Brain pericyte (primary cell): Measurements from ENCODE around the gene RPP25.
"Not testable (repeated sequence)": the region's sequence is repeated elsewhere in the genome, so short reads cannot be mapped to it uniquely, and the experiment has no call there.

Experiments used
- DNase-seq: peaks from one replicate; pipeline ENCODE4 v3.0.0-alpha.2; 2012; ENCODE audit warnings: low read depth, low spot score

RPP25 gene

DNA sequence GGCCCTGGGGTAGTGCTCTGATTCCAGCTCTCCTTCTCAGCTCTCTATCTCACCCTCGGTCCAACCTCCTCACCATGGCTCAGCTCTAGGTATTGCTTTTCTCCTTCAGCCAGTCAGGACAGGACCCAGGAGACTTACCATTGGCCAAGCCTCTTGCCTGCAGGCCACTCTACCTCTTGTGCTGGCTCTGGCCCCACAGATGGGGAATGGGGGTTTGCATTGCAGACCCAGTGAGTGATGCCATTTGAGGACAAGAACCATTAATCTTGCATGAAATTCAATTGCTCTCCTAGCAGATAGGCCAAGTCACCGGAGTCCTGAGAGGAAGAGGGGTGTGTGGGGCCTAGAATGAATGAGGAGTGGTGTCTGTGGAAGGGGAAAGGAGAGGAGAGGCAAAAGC, 6.1 kb upstream of the RPP25 start:
- DNase-seq, result no peak

DNA sequence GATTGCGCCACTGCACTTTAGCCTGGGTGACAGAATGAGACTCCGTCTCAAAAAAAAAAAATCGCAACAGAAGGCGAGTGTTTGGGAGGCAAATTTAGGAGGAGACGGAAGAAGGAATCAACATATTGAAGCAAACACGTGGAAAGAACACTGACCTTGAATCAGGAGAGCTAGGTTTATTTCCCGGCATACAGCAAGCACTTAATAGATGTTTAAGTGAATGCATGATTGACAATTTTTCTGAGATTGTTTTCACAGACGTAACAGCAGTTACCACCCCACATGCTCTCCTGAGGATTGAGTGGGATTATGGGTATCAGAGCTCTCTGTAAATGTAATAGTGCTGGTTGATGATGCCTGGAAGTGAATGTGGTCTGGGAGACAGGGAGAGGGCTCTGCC, 5.6 kb upstream of the RPP25 start:
- DNase-seq, result no peak

DNA sequence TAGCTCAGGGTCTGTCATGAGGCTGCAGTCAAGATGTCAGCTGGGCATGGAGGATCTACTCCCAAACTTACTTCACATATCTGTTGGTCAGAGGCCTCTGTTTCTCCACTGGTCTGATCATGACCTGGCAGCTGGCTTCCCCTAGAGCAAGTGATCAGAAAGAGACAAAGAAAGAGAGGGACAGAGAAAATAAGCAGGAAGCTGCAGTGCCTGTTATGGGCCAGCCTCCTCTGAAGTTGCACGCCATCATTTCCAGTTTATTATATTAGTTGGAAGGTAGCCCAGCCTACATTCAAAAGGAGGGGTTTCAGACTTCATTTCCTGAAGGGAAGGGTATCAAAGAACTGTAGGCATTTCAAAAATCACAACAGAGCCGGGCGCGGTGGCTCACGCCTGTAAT, 5.0 kb upstream of the RPP25 start:
- no peak for DNase-seq

DNA sequence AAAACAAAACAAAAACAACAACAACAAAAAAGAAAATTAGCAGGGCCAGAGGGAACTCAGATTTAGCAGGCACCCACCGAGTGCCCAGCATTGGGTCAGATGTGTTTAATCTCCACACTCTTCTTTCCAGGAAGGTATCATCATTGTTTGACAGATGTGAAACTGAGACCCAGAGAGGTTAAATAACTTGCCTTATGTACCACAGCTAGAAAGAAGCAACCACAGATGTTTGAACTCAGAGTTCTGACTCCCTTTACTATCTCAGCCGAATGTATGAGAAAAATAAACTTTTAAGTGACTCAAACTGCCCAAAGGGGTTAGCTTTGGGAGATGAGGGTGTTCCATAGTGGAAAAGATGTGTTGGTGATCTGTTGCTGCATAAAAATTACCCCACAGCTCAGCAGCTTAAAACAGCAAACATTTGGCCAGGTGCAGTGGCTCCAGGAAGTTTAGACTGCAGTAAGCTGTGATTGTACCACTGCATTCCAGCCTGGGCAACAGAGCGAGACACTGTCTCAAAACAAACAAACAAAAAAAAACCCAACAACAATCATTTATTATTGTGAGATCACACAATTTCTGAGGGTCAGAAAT, 4.5 kb upstream of the RPP25 start:
- no peak for DNase-seq

DNA sequence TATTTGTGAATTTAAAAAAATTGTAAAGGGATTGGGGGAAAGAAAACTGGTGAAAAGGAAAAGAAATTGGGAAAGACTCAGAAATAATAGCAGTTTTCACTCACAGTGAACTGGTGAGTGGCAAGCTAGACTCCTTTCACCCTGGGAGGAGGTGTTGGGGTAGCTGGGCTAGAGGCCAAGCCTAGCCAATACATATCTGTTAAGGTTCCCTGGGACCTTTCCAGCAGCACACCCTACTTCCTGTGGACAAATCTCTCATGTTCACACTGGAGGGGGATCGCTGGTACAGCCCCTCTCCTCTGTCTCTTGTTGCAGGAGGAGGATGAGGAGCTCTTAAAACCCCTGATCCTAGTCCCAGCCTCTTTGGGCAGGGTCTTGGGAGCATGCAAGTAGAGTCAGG, 3.7 kb upstream of the RPP25 start:
- DNase-seq, result no peak

DNA sequence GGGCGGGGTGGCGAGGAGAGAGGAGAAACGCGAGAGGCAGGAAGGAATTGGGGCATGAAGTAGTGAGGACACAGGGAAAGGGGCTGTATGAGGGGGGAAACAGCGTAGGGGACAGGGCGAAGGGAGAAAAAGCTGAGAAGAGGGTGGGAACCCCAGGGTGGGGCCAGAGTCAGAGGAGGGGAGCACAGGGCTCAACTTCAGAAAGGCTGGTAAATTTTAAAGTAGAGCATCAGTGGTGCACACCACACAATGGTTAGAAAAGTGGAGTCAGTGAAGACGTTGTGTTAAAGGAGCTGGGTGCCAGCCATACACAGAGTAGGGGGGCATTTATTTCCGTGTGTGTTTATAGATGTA, 3.0 kb upstream of the RPP25 start:
- DNase-seq, result no peak

DNA sequence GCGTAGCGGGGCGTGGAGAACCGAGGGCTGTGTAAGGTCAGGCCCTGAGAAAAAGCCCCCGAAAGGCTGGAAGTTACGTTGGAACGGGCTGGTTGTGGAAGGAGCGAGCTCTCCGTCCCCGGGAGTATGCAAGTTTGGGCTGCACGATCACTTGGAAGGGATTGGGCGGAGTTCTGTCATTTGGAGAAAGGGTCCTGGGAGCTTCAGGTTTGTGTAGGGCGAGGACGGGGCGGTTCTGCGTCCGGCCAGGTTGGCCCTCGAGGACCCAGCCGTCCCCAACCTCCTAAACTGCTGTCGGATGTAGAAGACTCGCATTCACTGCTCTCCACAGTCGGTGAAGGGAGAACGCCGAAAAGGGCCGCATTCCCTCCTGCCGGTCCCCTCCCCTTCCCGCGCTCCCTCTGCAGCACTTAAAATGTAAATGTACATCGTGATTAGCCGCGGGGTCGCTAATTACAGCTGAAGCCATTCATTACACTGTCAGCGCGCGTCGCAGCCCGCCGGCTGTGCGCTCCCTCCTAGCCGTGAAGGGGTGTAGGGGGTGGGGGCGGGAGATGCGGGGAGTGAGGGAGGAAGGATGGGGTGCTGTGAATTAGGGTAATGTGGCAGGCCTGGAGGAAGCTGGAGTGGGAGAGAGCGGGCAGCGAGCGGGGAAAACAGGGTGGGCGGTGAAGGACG, 2.5 kb upstream of the RPP25 start:
- DNase-seq, result no peak

DNA sequence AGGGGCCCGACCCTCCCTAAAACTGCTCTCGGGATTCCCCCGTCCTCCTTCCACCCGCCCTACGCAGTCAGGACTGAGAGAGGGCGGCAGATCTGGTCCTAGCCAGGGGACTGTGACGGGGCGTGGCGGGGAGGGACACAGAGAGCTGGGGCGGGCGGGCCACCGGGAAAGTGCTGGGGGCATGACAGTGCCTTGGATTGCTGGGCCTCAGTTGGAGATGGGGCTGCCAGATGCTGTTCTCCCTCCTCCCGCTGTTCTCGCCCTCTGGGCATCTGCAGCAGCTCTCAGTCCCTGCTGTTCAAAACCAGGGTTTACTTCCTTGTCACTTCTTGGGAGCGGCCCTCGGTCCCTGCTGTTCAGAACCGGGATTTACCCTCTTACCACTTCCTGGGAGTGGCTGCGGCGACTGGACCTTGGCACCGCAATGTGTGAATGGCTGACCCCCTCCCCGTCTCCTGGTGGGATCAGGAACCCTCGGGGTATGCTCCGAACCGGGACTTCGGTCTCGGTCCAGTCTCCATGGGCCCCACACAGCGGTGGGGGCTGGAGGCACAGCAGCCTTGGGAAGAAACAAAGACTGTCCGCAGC, 1.8 kb upstream of the RPP25 start:
- DNase-seq, result no peak

DNA sequence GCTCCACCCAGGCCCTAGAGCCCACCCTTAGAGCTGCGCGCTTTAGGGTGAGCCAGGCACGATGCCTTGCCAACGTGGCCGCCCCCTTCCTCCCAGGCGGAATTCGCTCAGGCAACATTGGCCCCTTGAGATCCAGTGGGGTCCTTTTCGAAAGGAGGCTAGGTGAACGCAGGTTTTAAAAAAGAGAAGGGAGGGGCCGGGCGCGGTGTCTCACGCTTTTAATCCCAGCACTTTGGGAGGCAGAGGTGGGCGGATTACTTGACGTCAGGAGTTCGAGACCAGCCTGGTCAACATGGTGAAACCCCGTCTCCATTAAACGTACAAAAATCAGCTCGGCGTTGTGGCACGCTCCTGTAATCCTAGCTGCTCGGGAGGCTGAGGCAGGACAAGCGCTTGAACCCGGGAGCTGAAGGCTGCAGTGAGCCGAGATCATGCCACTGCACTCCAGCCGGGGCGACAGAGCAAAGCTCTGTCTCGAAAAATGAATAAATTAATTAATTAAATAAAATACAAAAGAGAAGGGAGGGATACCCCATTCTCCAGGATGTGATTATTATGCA, 984 bp upstream of the RPP25 start:
- DNase-seq, result no peak

DNA sequence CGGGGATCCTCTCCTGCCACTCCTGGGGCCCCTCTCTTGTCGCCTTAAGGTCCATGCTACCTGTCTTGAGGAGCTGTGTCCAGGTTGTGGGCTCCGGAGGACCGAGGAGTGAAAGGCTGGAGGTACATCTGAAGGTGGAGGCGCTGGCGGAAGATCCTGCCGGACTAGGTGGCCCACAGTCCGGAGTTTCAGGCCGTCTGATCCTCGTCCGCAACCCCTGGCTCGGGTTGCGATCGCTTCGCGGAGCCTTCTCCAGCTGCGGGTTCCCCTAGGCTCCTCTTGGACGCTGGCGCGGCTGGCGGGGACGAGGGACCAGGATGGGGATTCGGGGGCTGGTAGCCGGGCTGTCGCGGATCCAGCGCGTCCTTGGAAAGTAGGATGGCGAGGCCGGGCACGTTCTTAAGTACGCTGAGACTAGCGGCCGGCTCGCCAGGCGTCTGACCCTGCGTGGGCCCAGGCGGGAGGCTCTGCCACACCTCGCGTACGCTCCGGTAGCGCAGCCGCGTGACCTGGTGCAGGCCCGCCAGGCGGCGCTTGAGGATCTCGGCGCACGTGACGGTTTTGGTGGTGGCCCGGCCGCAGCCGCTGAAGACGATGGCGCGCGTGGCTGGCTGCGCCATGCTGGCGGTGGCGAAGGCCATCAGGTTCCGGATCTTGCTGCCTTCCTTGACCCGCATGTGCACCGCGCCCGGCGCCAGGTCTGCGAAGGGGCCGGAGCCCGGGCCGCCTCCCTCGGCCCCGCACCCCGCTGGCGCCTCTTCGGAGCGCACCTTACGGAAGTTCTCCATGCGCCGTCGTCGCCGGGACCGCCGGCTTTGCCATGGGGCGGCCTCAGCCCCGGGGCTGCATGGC, 550 bp downstream of the RPP25 start:
- no peak for DNase-seq

DNA sequence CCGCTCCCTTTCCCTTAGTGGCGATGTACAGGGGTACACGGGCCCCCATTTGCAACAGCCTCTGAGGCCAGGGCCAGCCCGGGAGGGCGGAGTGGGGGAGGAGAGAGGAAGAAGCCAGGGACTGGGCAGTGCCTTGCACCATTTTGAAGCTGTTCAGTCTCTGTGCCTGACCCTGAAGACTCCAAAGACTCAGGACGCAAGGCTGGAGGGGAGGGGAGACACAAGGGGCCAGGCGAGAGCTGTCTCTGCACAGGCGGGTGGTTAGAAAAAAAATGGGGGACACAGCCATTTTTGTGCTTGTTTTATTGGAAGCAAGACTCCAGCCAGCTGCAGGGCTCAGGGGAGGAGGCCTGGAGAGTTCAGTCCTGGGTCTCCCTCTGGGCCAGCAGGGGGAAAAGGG, 1.6 kb downstream of the RPP25 start:
- no peak for DNase-seq

DNA sequence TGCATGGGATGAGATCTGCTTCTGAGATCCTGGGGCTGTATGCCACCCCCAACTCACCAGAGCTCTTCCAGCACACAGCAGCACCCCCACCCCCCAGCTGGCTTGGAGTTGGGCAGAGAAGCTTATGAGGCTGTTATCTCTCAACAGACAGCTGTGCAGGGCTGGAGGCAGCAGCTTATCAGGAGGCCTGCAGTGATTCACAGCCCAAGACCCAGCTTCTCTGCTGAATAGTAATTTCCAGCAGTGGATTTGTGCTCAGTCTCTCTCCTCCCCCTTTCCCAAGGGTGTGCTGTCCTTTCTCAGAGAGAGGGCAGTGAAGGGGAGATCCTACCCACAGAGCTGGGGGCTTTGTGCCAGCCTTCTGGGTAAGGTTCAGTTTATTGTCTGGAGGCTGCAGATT, 2.1 kb downstream of the RPP25 start:
- DNase-seq, result no peak

DNA sequence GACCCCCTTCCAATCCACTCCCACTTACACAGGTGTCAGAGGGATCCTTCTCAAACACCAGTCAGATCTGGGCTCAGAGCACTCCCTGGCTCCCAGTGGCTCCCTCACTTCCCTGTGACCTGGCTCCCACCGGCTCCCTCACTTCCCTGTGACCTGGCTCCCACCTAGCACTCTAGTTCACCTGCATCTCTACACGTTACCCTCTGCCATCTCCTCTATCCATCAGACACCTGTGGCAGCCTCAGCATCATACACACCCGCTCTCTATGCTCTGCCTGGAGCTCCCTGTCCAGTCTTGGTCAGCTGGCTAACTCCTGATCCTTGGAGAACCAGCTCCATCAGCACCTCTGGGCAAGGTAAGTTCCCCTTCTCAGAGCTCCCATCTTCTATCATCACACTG, 5.6 kb downstream of the RPP25 start:
- no peak for DNase-seq

DNA sequence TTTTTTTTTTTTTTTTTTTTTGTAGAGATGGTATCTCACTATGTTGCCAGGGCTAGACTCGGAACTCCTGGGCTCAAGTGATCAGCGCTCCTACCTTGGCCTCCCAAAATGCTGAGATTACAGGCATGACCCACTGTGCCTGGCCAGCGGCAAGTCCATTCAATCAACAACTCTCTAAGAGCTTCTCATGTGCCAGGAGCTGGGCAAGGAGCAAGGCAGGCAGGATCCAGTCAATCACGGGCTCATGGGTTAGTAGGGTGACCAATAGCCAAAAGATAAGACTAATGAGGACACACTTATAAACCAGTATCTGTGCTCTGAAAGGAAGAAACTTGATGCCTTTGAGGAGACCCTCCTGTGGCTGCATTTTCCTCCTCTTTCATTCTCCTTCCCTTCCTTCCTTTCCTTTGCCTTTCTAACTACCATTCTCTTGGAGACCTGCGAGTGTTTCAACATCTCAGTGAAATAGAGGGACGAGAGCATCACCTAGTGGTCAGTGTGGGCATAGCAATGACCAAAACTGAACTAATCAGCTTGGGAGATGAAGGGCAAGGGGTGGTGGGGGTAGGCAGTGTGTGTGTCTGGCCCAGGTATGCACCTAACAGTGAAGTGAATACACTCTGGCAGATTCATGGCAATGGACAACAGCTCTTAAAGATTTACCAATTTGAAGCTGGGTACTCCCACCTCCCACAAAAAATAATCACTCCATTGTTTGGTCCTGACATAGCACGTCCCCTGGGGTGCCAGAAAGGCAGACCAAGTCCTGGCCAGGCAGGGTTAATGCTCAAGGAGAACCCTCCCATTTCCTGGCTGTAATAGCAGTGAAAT, 6.3 kb downstream of the RPP25 start:
- no peak for DNase-seq

DNA sequence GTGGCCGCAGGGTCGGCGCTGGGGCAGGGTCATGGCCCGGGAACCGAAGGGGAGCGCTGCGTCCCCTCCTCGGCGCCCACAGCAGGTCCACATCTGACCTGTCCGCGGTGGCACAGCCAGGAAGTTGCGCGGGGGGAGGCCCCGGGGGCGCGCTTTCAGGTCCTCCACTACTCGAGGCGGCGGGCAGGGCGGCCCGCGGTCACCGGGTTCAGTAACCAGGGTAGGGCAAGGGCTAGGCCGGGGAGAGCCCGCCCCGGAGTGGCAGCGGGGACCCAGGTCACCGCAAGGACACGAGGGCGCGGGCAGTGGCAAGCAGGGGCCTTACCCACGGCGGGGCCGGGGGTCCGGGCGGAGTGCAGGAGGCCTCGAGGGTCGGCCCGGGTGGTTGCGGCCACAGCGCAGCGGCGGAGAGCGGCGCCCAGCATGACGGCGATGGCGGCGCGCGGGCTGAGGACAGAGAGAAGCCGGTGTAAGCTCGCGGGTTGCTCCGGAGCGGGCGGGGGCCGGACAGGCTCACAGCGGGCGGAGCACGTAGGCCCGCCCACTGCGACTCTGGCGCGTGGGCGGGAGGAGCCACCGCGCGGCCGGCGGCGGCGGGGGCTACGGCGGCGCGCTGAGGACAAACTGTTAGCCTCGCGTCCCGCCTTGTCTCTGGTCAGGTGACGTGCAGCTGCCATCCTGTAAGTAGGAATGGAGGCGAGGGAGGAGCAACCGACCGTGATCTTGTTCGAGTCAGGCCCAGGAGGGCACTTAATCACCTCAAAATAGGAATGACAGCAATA, 18.8 kb downstream of the RPP25 start, which contains the start of gene COX5A:
TSS of gene COX5A (minus strand) at position 484 of the 782 bp plus-strand sequence. CDS start at position 425, 59 bp downstream.
- peak; percentile 84 for DNase-seq

DNA sequence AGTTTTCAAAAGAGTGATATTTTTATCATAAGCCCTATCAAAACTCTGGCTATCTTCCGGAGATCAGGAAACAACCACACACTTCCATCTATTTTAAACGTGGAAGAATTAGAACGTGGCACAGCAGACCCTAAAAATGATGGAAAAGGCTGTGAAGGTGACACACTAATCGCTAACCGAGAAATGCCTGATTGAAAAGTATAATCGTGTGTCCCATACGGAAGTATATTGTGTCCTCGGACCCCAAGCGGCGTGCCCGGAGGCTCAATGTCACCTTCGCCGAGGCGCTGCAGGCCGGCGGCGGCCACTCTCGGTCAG, 19.3 kb downstream of the RPP25 start:
- DNase-seq, result no peak

DNA sequence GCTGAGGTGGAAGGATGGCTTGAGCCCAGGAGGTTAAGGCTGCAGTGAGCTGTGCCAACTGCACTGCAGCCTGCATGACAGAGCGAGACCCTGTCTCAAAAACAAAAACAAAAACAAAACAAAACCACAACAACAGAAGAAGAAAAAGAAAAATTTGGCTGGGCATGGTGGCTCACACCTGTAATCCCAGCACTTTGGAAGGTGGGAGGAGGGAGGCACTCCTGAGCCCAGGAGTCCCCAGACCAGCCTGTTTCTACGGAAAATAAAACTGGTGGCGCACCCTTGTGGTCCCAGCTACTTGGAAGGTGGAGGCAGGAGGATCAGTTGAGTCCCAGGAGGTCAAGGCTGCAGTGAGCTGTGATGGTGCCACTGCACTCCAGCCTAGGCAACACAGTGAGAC, 21.4 kb downstream of the RPP25 start:
- not testable (repeated sequence) for DNase-seq

DNA sequence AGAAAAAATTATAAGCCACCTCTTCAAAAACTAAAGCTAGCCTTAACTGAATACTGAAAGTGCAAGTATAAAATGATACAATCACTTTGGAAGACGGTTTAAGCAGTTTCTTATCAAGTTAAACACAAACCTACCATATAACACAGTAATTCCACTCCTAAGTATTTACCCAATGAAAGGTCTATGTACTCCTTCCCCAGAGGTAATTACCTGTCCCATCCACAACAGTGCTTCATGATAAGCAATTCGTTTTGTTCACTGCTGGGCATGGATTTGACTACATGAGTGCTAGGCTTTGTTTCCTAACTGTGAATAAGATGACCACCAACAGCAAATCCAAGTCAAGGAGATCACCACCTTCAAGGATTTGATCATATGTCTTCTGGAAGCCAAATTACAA, 23.0 kb downstream of the RPP25 start:
- no peak for DNase-seq

DNA sequence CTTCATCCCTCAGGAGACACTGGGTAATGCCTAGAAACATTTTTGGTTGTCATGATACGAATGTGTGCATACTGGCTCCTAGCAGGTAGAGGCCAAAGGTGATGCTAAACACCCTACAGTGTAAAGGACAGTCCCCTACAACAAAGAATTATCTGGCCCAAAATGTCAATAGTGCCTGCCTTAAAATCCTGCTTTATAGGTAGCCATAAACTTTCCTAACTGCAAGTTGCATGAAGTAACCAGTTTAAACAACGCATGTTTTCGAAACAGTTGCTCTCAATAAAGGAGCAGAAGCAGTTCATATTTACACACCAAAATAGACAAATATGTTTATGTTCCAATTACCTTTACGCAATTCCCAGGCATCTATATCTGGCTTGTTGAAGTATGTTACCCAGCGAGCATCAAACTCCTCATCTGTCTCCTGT, 27.8 kb downstream of the RPP25 start:
- no peak for DNase-seq

DNA sequence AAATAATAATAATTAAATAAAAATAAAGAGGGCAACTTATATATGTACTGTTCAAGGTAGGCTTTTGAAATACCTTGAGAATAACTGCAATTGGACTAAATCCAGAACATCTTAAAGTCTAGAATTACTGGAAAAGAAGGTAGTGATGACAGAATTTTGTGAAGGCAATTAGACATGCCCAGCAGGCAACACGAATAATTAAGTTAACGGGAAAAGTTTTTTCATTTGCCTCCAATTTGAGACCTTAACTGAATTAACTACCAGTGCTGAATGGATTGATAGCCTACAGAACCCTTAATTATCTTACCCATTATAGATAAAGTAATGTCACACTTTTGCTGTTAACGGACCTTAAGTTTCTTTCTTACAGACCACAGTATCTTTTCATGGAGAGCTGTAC, 32.0 kb downstream of the RPP25 start:
- DNase-seq, result no peak

DNA sequence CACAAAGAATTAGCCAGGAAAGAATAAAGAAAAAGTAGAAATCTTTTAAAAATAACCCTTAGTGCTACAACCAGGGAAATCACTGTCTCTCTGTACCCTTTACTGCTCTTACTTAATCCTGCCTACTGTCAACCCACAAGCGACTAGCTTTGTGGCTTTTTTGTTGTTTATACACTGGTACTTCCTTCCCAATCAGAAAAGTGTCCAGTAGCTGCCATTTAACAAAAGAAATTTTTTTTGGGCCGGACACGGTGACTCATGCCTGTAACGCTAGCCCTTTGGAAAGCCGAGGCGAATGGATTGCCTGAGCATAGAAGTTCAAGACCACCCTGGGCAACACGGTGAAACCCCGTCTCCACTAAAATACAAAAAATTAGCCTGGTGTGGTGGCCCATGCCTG, 36.1 kb downstream of the RPP25 start:
- no peak for DNase-seq
